ENCODE results near the gene PLCG2. TPM values are rescaled to one million over a fixed set of nuclear protein-coding genes. Genes with fewer than 3 reads are reported as not detected.
"Not testable (repeated sequence)": the region's sequence is repeated elsewhere in the genome, so short reads cannot be mapped to it uniquely, and the experiment has no call there.

PLCG2 gene
- total RNA-seq, 1 donor from 2014 or later = 12.4 TPM

GRCh38 chr16:81876273-81876900 is 97.3 kb downstream of the PLCG2 start:
- H3K4me1 Mint-ChIP-seq (ENCODE audit: unreplicated experiment) = no peaks in the 10 kb centered on the region
- no peaks in the 10 kb centered on the region for H3K36me3 Mint-ChIP-seq
- no peak for DNase-seq (ENCODE audit: extremely low spot score, unreplicated experiment)
- no peaks in the 10 kb centered on the region for H3K27me3 Mint-ChIP-seq
- TF ChIP-seq CTCF (conservative IDR thresholded peaks at IDR 0.05) = no peak
- no peak overlapping the region for H3K4me3 Mint-ChIP-seq
- H3K9me3 Mint-ChIP-seq = no peaks in the 10 kb centered on the region
- no peak overlapping the region for H3K27ac Mint-ChIP-seq

- H3K9me3 Mint-ChIP-seq; H3K36me3 Mint-ChIP-seq; H3K4me3 Mint-ChIP-seq; H3K27me3 Mint-ChIP-seq; DNase-seq (ENCODE audit: extremely low spot score, unreplicated experiment); H3K27ac Mint-ChIP-seq; H3K4me1 Mint-ChIP-seq (ENCODE audit: unreplicated experiment): not testable (repeated sequence)
Observed at GRCh38 chr16:81877490-81877889, 98.4 kb downstream of the PLCG2 start.

GRCh38 chr16:81878529-81878928 is 99.4 kb downstream of the PLCG2 start:
- Mint-ChIP-seq H3K4me1 (ENCODE audit: unreplicated experiment) (no peaks in the 10 kb centered on the region), H3K9me3 (no peaks in the 10 kb centered on the region), H3K4me3 (no peak overlapping the region), H3K27me3 (no peaks in the 10 kb centered on the region), H3K27ac (no peak overlapping the region), H3K36me3 (no peaks in the 10 kb centered on the region)
- DNase-seq (ENCODE audit: extremely low spot score, unreplicated experiment) = no peak
- TF ChIP-seq CTCF (conservative IDR thresholded peaks at IDR 0.05) = no peak

GRCh38 chr16:81879625-81880024 is 100.5 kb downstream of the PLCG2 start:
- Mint-ChIP-seq H3K4me3 (no peak overlapping the region), H3K27me3 (no peaks in the 10 kb centered on the region), H3K36me3 (no peaks in the 10 kb centered on the region), H3K4me1 (ENCODE audit: unreplicated experiment) (no peaks in the 10 kb centered on the region), H3K27ac (no peak overlapping the region), H3K9me3 (no peaks in the 10 kb centered on the region)
- DNase-seq (ENCODE audit: extremely low spot score, unreplicated experiment) = no peak
- TF ChIP-seq CTCF (conservative IDR thresholded peaks at IDR 0.05) = peak; percentile 27

GRCh38 chr16:81880816-81881215 is 101.7 kb downstream of the PLCG2 start:
- no peaks in the 10 kb centered on the region for H3K9me3 Mint-ChIP-seq
- H3K27ac Mint-ChIP-seq = no peak overlapping the region
- H3K27me3 Mint-ChIP-seq = no peaks in the 10 kb centered on the region
- no peak for DNase-seq (ENCODE audit: extremely low spot score, unreplicated experiment)
- no peaks in the 10 kb centered on the region for H3K4me1 Mint-ChIP-seq (ENCODE audit: unreplicated experiment)
- H3K36me3 Mint-ChIP-seq = no peaks in the 10 kb centered on the region
- H3K4me3 Mint-ChIP-seq = no peak overlapping the region
- no peak for TF ChIP-seq CTCF (conservative IDR thresholded peaks at IDR 0.05)

GRCh38 chr16:81881228-81881627 is 102.1 kb downstream of the PLCG2 start:
- no peaks in the 10 kb centered on the region for H3K36me3 Mint-ChIP-seq
- TF ChIP-seq CTCF (conservative IDR thresholded peaks at IDR 0.05) = no peak
- H3K27ac Mint-ChIP-seq = no peak overlapping the region
- no peaks in the 10 kb centered on the region for H3K27me3 Mint-ChIP-seq
- no peak overlapping the region for H3K4me3 Mint-ChIP-seq
- no peak for DNase-seq (ENCODE audit: extremely low spot score, unreplicated experiment)
- no peaks in the 10 kb centered on the region for H3K9me3 Mint-ChIP-seq
- H3K4me1 Mint-ChIP-seq (ENCODE audit: unreplicated experiment) = no peaks in the 10 kb centered on the region
